SK-N-SH treated with all-trans-retinoic acid at 6 μM for 48 hours (cell line): ENCODE measurements around the gene POLR3G.

Experiments used
- ATAC-seq: fragments of 200-7000 bp; cut with Tn5 transposase; 3 replicates; pipeline ENCODE4 v1.9.1; 2020; ENCODE audit warnings: mild to moderate bottlenecking, moderate library complexity
- ARNTL ChIP-seq: fragments of 450-650 bp; formaldehyde crosslinking; IDR thresholded peaks from 2 replicates; pipeline ENCODE4 v1.5.0; 2020; ENCODE audit warnings: low read depth, mild to moderate bottlenecking, moderate library complexity, borderline replicate concordance
- BACH2 ChIP-seq: fragments of 250-450 bp; sonication (Bioruptor Pico); IDR thresholded peaks from 2 replicates; pipeline ENCODE4 v1.9.0; 2021; ENCODE audit warnings: mild to moderate bottlenecking, borderline replicate concordance
- CREB5 ChIP-seq: fragments of 250-450 bp; sonication (Bioruptor Pico); IDR thresholded peaks from 2 replicates; pipeline ENCODE4 v1.5.1; 2020; ENCODE audit warnings: low read depth, mild to moderate bottlenecking, moderate library complexity
- CSDC2 ChIP-seq: fragments of 250-450 bp; sonication (Bioruptor Pico); IDR thresholded peaks from 2 replicates; pipeline ENCODE4 v1.5.0; 2020; ENCODE audit warnings: mild to moderate bottlenecking, moderate library complexity
- ESRRG ChIP-seq: fragments of 250-450 bp; sonication (Bioruptor Pico); IDR thresholded peaks from 2 replicates; pipeline ENCODE4 v1.6.1; 2021; ENCODE audit warnings: mild to moderate bottlenecking
- GLIS3 ChIP-seq: fragments of 250-450 bp; sonication (Bioruptor Pico); IDR thresholded peaks from 2 replicates; pipeline ENCODE4 v1.5.0; 2020; ENCODE audit warnings: mild to moderate bottlenecking, moderate library complexity
- ISL1 ChIP-seq: fragments of 250-450 bp; sonication (Bioruptor Pico); IDR thresholded peaks from 2 replicates; pipeline ENCODE4 v2.1.2; 2022; ENCODE audit warnings: mild to moderate bottlenecking, moderate library complexity
- OSR1 ChIP-seq: fragments of 250-450 bp; sonication (Bioruptor Pico); IDR thresholded peaks from 2 replicates; pipeline ENCODE4 v1.8.0; 2022; ENCODE audit warnings: moderate library complexity, mild to moderate bottlenecking, inconsistent platforms
- PATZ1 ChIP-seq: fragments of 250-450 bp; sonication (Bioruptor Pico); IDR thresholded peaks from 2 replicates; pipeline ENCODE4 v1.8.0; 2020; ENCODE audit warnings: mild to moderate bottlenecking, moderate library complexity, borderline replicate concordance
- POU6F1 ChIP-seq: fragments of 250-450 bp; sonication (Bioruptor Pico); IDR thresholded peaks from 2 replicates; pipeline ENCODE4 v1.8.0; 2021; ENCODE audit warnings: low read depth, mild to moderate bottlenecking, moderate library complexity, borderline replicate concordance
- PPARA ChIP-seq: fragments of 250-450 bp; sonication (Bioruptor Pico); IDR thresholded peaks from 2 replicates; pipeline ENCODE4 v1.5.0; 2020; ENCODE audit warnings: mild to moderate bottlenecking, borderline replicate concordance
- RARB ChIP-seq: fragments of 250-450 bp; sonication (Bioruptor Pico); IDR thresholded peaks from 2 replicates; pipeline ENCODE4 v1.8.0; 2021; ENCODE audit warnings: mild to moderate bottlenecking, moderate library complexity
- SNAI2 ChIP-seq: fragments of 250-450 bp; sonication (Bioruptor Pico); IDR thresholded peaks from 2 replicates; pipeline ENCODE4 v1.5.0; 2020; ENCODE audit warnings: mild to moderate bottlenecking, moderate library complexity
- TCF4 ChIP-seq: fragments of 250-450 bp; sonication (Bioruptor Pico); IDR thresholded peaks from 2 replicates; pipeline ENCODE4 v1.8.0; 2021; ENCODE audit warnings: mild to moderate bottlenecking, moderate library complexity, borderline replicate concordance
- TOX ChIP-seq: fragments of 250-450 bp; sonication (Bioruptor Pico); IDR thresholded peaks from 2 replicates; pipeline ENCODE4 v1.8.0; 2021; ENCODE audit warnings: mild to moderate bottlenecking, moderate library complexity, borderline replicate concordance
- ZC3H10 ChIP-seq: fragments of 250-450 bp; sonication (Bioruptor Pico); IDR thresholded peaks from 2 replicates; pipeline ENCODE4 v1.5.1; 2021; ENCODE audit warnings: mild to moderate bottlenecking, moderate library complexity
- ZFP3 ChIP-seq: fragments of 250-450 bp; sonication (Bioruptor Pico); IDR thresholded peaks from 2 replicates; pipeline ENCODE4 v1.5.0; 2020; ENCODE audit warnings: mild to moderate bottlenecking, moderate library complexity
- ZFP30 ChIP-seq: fragments of 450-650 bp; formaldehyde crosslinking; IDR thresholded peaks from 2 replicates; pipeline ENCODE4 v1.5.0; 2022; ENCODE audit warnings: mild to moderate bottlenecking, moderate library complexity
- ZNF565 ChIP-seq: fragments of 450-650 bp; formaldehyde crosslinking; conservative IDR thresholded peaks from 2 replicates; pipeline ENCODE4 v1.5.0; 2020; ENCODE audit warnings: low read depth, mild to moderate bottlenecking, moderate library complexity
- ZNF70 ChIP-seq: fragments of 450-650 bp; formaldehyde crosslinking; IDR thresholded peaks from 2 replicates; pipeline ENCODE4 v1.5.0; 2020; ENCODE audit warnings: mild to moderate bottlenecking, moderate library complexity
- TF ChIP-seq, protein P1 (sequence below): fragments of 250-450 bp; sonication (Bioruptor Pico); IDR thresholded peaks from 2 replicates; pipeline ENCODE4 v1.5.0; 2020; ENCODE audit warnings: mild to moderate bottlenecking, moderate library complexity
- TF ChIP-seq, protein P2 (sequence below): fragments of 250-450 bp; sonication (Bioruptor Pico); IDR thresholded peaks from 2 replicates; pipeline ENCODE4 v1.5.1; 2021; ENCODE audit warnings: mild to moderate bottlenecking, moderate library complexity

The POLR3G gene

GRCh38 chr5:90477073-90477472 is 2.4 kb downstream of the POLR3G start:
- TF ChIP-seq ZFP3 (CRISPR knock-in tag) (no peak), TOX (CRISPR knock-in tag) (no peak), POU6F1 (CRISPR knock-in tag) (no peak), TCF4 (no peak), SNAI2 (no peak), ZNF70 (CRISPR knock-in tag) (no peak), BACH2 (CRISPR knock-in tag) (no peak), ESRRG (CRISPR knock-in tag) (no peak), CREB5 (CRISPR knock-in tag) (no peak), OSR1 (no peak), ZFP30 (CRISPR knock-in tag) (no peak), GLIS3 (CRISPR knock-in tag) (no peak), ARNTL (CRISPR knock-in tag) (no peak), ZNF565 (CRISPR knock-in tag) (no peak), ZC3H10 (CRISPR knock-in tag) (no peak), RARB (CRISPR knock-in tag) (no peak), PPARA (CRISPR knock-in tag) (no peak), ISL1 (CRISPR knock-in tag) (no peak)
- TF ChIP-seq, protein P1, sequence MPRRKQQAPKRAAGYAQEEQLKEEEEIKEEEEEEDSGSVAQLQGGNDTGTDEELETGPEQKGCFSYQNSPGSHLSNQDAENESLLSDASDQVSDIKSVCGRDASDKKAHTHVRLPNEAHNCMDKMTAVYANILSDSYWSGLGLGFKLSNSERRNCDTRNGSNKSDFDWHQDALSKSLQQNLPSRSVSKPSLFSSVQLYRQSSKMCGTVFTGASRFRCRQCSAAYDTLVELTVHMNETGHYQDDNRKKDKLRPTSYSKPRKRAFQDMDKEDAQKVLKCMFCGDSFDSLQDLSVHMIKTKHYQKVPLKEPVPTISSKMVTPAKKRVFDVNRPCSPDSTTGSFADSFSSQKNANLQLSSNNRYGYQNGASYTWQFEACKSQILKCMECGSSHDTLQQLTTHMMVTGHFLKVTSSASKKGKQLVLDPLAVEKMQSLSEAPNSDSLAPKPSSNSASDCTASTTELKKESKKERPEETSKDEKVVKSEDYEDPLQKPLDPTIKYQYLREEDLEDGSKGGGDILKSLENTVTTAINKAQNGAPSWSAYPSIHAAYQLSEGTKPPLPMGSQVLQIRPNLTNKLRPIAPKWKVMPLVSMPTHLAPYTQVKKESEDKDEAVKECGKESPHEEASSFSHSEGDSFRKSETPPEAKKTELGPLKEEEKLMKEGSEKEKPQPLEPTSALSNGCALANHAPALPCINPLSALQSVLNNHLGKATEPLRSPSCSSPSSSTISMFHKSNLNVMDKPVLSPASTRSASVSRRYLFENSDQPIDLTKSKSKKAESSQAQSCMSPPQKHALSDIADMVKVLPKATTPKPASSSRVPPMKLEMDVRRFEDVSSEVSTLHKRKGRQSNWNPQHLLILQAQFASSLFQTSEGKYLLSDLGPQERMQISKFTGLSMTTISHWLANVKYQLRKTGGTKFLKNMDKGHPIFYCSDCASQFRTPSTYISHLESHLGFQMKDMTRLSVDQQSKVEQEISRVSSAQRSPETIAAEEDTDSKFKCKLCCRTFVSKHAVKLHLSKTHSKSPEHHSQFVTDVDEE, result no peak
- no peak for ATAC-seq

GRCh38 chr5:90477621-90478215 is 3.1 kb downstream of the POLR3G start:
- no peak for ATAC-seq
- no peak for TF ChIP-seq BACH2 (CRISPR knock-in tag)
- TF ChIP-seq PATZ1 (CRISPR knock-in tag), result no peak
- TF ChIP-seq ZFP3 (CRISPR knock-in tag), result no peak
- TF ChIP-seq, all 23 proteins: peak for 0

- ATAC-seq, result no peak
- TF ChIP-seq OSR1, result no peak
- no peak for TF ChIP-seq ZNF565 (CRISPR knock-in tag)
- TF ChIP-seq BACH2 (CRISPR knock-in tag), result no peak
- no peak for TF ChIP-seq GLIS3 (CRISPR knock-in tag)
- TF ChIP-seq RARB (CRISPR knock-in tag), result no peak
- no peak for TF ChIP-seq CREB5 (CRISPR knock-in tag)
- no peak for TF ChIP-seq ARNTL (CRISPR knock-in tag)
- no peak for TF ChIP-seq CSDC2 (CRISPR knock-in tag)
- TF ChIP-seq PATZ1 (CRISPR knock-in tag), result no peak
- no peak for TF ChIP-seq SNAI2
- no peak for TF ChIP-seq ISL1 (CRISPR knock-in tag)
- TF ChIP-seq TOX (CRISPR knock-in tag), result no peak
- TF ChIP-seq, protein P2, sequence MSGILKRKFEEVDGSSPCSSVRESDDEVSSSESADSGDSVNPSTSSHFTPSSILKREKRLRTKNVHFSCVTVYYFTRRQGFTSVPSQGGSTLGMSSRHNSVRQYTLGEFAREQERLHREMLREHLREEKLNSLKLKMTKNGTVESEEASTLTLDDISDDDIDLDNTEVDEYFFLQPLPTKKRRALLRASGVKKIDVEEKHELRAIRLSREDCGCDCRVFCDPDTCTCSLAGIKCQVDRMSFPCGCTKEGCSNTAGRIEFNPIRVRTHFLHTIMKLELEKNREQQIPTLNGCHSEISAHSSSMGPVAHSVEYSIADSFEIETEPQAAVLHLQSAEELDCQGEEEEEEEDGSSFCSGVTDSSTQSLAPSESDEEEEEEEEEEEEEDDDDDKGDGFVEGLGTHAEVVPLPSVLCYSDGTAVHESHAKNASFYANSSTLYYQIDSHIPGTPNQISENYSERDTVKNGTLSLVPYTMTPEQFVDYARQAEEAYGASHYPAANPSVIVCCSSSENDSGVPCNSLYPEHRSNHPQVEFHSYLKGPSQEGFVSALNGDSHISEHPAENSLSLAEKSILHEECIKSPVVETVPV (CRISPR knock-in tag), result no peak
- no peak for TF ChIP-seq ZNF70 (CRISPR knock-in tag)
- no peak for TF ChIP-seq PPARA (CRISPR knock-in tag)
- TF ChIP-seq ZFP3 (CRISPR knock-in tag), result no peak
Observed at GRCh38 chr5:90479611-90480385, 5.1 kb downstream of the POLR3G start.
